GM18508 (cell line): ENCODE measurements around the gene SIRT2.
"Not testable (repeated sequence)": the region's sequence is repeated elsewhere in the genome, so short reads cannot be mapped to it uniquely, and the experiment has no call there.

Experiments used
- ATAC-seq: cut with Tn5 transposase; IDR thresholded peaks from one replicate; pipeline ENCODE4 v1.9.1; 2021; ENCODE audit warnings: moderate number of reproducible peaks; ENCODE audit not compliant: insufficient read depth, unreplicated experiment

Gene SIRT2

GRCh38 chr19:38836159-38836982 lies 63.0 kb downstream of the SIRT2 start:
- no peak for ATAC-seq

DNA sequence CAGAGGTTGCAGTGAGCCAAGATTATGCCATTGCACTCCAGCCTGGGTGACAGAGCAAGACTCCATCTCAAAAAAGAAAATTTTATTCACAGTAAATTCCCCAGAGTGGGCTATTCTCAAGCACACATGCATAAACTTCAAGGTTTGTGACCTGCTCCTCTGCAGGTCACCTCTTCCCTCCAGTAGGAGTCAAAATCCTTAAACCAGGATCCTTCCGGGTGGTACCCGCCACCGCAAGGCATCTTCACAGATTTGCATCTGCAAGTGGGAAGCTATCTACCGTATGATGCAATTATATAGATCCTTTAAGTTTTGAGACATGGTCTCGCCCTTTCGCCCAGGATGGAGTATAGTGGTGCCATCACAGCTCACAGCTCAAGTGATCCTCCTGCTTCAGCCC lies 64.8 kb downstream of the SIRT2 start:
- ATAC-seq = no peak

GRCh38 chr19:38834104-38834490 lies 65.3 kb downstream of the SIRT2 start:
- ATAC-seq = no peak

- ATAC-seq = no peak
Measured at GRCh38 chr19:38833092-38833425, 66.4 kb downstream of the SIRT2 start.

- no peak for ATAC-seq
Measured at GRCh38 chr19:38831142-38831605, 68.2 kb downstream of the SIRT2 start.

GRCh38 chr19:38830039-38830733 lies 69.2 kb downstream of the SIRT2 start:
- no peak for ATAC-seq

DNA sequence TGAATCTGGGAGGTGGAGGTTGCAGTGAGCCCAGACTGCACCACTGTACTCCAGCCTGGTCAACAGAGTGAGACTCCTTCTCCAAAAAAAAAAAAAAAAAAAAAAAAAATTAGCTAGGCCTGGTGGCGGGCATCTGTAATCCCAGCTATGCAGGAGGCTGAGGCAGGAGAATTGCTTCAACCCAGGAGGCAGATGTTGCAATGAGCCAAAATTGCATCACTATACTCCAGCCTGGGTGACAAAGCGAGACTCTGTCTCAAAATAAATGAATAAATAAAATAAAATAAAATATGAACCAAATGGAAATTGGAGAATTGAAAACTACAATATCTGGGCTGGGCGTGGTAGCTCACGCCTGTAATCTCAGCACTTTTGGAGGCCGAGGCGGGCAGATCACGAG lies 70.2 kb downstream of the SIRT2 start:
- ATAC-seq = not testable (repeated sequence)
